ENCODE results near the gene PHC3.

DNA sequence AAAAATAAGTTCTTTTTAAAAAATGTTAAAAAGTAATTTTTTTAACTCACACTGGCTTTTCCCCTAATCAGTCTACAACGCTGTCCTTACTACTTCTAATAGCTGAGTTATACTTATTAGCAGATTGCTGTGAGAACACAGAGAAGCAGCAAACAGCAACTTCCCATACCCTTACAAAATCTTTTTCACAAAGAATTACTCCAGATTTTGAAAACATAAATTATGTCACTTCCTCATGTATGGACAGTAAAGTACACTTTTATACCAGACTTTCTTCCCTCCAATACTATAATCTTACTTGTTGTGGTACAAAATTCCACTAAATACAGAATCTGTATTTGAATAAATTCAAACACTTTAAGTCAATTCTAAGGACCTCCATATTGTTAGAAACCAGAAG is 2.1 kb downstream of the PHC3 start:
- TF ChIP-seq, protein P1, sequence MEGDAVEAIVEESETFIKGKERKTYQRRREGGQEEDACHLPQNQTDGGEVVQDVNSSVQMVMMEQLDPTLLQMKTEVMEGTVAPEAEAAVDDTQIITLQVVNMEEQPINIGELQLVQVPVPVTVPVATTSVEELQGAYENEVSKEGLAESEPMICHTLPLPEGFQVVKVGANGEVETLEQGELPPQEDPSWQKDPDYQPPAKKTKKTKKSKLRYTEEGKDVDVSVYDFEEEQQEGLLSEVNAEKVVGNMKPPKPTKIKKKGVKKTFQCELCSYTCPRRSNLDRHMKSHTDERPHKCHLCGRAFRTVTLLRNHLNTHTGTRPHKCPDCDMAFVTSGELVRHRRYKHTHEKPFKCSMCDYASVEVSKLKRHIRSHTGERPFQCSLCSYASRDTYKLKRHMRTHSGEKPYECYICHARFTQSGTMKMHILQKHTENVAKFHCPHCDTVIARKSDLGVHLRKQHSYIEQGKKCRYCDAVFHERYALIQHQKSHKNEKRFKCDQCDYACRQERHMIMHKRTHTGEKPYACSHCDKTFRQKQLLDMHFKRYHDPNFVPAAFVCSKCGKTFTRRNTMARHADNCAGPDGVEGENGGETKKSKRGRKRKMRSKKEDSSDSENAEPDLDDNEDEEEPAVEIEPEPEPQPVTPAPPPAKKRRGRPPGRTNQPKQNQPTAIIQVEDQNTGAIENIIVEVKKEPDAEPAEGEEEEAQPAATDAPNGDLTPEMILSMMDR (IDR thresholded peaks at IDR 0.05) = no peak
- no peak for TF ChIP-seq ZFX (IDR thresholded peaks at IDR 0.05; ENCODE audit: borderline replicate concordance)
